GM19463 (cell line): ENCODE data around the gene ACE.

Experiments
- ATAC-seq: cut with Tn5 transposase; IDR thresholded peaks from one replicate; pipeline ENCODE4 v1.9.1; 2021; ENCODE audit warnings: mild to moderate bottlenecking, moderate library complexity; ENCODE audit not compliant: unreplicated experiment

The ACE gene

DNA sequence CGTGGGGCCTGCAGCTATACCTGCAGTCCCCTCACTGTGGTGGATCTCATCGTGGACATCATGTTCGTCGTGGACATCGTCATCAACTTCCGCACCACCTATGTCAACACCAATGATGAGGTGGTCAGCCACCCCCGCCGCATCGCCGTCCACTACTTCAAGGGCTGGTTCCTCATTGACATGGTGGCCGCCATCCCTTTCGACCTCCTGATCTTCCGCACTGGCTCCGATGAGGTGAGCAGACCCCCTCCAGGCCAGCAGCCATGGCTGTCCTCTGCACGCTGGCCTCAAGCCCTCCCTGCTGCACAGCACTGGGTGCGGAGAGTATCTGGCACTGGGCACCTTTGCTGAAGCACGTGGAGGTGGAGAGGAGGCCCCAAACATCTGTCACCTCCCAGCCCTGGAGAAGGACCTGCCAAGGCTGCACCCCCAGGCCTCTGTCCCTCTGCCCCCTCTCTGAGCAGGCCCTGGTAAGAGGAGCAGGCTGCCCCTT, 57.3 kb downstream of the ACE start:
- ATAC-seq: no peak

GRCh38 chr17:63534816-63535455, 58.1 kb downstream of the ACE start:
- ATAC-seq: no peak

GRCh38 chr17:63535640-63536039, 58.8 kb downstream of the ACE start:
- no peak for ATAC-seq

GRCh38 chr17:63537001-63537400, 60.1 kb downstream of the ACE start:
- ATAC-seq: no peak

DNA sequence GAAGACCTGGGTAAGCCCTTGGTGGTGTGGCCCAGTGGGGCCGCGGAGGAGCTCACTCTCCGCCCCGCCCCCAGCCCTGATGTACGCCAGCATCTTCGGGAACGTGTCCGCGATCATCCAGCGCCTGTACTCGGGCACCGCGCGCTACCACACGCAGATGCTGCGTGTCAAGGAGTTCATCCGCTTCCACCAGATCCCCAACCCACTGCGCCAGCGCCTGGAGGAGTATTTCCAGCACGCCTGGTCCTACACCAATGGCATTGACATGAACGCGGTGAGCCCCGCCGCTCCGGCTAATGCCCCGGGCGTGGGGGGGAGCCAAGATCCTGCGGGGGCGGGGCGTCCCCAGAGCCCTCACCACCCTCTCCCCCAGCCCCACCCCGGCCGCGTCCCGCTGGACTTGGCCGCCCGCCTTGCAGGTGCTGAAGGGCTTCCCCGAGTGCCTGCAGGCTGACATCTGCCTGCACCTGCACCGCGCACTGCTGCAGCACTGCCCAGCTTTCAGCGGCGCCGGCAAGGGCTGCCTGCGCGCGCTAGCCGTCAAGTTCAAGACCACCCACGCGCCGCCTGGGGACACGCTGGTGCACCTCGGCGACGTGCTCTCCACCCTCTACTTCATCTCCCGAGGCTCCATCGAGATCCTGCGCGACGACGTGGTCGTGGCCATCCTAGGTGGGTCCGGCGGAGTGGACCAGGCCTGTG, 61.3 kb downstream of the ACE start:
- no peak for ATAC-seq

DNA sequence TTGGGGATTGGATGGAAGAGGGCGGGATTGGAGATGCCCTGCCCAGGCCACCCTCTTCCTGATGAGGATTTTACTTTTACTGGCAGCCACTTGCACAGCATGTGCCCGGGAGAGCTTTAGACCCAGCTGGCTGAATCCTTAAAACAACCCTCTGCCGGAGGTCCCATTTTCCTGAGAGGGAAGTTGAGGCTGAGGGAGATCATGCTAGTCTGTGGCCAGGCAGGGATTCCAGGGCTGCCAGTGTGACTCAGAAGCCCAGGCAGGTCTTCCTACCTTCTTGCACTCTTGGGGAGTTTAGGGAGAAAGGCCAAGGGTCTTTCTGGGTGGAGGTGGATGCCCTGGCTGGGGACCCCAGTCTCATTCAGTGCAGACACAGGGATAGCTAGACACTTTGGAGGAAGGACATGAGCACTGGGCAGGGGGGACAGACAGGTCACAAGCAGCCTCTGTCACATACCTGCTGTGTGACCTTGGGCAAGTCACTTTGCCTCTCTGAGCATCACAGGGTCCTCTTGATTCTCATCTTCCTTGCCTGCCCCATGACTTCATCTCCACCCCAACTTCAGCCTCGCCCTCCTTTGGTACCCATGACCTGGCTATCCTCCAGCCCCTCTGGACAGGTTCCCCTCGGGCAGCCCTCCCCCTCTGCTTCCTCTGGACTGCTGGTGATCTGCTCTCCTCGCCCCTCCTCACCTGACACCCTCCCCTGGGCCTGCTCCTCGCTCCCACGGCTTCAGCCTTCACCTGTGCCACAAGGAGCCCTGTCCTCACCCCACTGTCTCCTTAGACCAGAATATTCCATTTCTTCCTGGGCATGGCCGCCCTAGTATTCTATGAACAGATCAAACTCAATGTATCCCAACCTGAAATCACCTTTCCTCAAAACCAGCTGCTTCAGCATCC, 62.1 kb downstream of the ACE start:
- no peak for ATAC-seq

GRCh38 chr17:63540590-63540989, 63.7 kb downstream of the ACE start:
- ATAC-seq: no peak

DNA sequence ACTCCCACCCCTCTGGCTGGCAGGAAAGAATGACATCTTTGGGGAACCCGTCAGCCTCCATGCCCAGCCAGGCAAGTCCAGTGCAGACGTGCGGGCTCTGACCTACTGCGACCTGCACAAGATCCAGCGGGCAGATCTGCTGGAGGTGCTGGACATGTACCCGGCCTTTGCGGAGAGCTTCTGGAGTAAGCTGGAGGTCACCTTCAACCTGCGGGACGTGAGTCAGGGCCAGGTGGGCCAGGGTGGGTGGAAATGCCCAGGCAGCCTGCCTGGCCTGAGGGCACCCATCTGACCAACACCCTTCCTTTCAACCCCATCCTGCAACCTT, 65.3 kb downstream of the ACE start:
- no peak for ATAC-seq

- no peak for ATAC-seq
Measured at GRCh38 chr17:63542942-63543821, 66.3 kb downstream of the ACE start.

- no peak for ATAC-seq
Measured at GRCh38 chr17:63543822-63544420, 67.1 kb downstream of the ACE start.

DNA sequence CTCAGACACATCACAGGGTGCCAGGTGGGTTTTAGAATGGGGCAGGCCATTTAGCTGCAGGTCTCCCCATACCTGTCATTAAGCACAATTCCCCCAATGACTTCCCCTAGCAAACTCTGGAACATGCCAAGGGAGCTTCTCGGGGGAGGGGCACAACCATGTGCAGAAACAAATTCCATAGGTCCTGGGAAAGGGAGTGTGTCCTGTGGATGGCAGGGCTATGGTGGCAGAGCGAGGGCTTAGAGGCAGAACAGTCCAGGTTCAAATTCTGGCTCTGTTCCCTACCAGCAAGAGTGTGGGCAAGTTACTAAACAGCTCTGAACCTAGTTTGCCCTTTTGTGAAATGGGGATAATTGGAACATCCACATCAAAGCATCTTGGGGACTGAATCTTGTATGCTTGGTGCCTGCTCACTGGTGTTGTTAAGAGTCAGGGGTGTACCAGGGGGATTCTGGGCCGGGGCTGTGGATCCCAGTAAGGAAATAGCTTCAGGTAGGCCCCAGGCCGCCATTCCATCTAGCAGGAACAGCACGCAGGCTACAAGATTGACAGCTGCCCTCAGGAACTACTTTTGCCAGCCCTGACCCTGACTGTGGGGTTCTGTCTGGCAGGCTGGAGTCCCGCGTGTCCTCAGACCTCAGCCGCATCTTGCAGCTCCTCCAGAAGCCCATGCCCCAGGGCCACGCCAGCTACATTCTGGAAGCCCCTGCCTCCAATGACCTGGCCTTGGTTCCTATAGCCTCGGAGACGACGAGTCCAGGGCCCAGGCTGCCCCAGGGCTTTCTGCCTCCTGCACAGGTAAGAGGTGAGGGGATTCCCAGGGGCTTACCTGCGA, 67.8 kb downstream of the ACE start:
- no peak for ATAC-seq

GRCh38 chr17:63546308-63547082, 69.6 kb downstream of the ACE start:
- ATAC-seq: no peak

- no peak for ATAC-seq
Measured at GRCh38 chr17:63547083-63547523, 70.2 kb downstream of the ACE start.
